ENCODE results near the gene FREM1. TPM values are rescaled to one million over a fixed set of nuclear protein-coding genes. Genes with fewer than 3 reads are reported as not detected.

FREM1 gene
- total and polyA plus RNA-seq, 10 of the 15 experiments (the other 5 are each of a cell fraction or from before 2014, with no cell fraction given) = 0.01 to 0.16 (median 0.08) TPM; not detected in 7

DNA sequence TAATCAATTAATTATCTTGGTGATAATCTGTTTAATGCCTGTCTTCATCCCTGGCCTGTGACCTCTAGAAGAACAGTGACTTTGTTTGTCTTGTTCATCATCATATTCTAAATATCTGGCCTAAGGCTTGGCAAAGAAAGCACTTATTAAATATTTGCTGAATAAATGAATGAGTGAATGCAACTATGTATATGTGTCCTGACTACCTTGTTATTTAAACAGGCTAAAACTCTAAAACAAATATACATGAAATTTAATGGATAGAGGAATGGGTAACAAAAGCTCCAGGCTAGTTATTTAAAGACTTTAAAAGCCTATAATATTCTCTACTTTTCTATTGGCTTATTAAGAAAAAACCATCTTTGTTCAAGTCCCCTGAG is 96.0 kb downstream of the FREM1 start:
- H3K4me1 ChIP-seq (ENCODE audit: control insufficient read depth, insufficient read depth, low read length) = no peaks in the 10 kb centered on the region
- H2AFZ ChIP-seq (ENCODE audit: control insufficient read depth, low read depth, low read length) = no peak overlapping the region
- ChIA-PET CTCF (no interaction called here), SMC1A (ENCODE audit: uncharacterized antibody, unreplicated experiment) (no interaction called here), RAD21 (ENCODE audit: unreplicated experiment) (no interaction called here), POLR2A (no interaction called here)
- no peaks in the 10 kb centered on the region for H3K79me2 ChIP-seq (ENCODE audit: control insufficient read depth, insufficient read depth, low read length)
- in situ Hi-C loops (cut with MboI) = no loop called here
- ATAC-seq (no peak), FAIRE-seq (no peak), DNase-seq (ENCODE audit: low read depth, low spot score) (no peak)
- no peak overlapping the region for H3K4me2 ChIP-seq (ENCODE audit: control insufficient read depth, insufficient read depth)
- no peaks in the 10 kb centered on the region for H4K20me1 ChIP-seq (ENCODE audit: control insufficient read depth, insufficient read depth)
- no peaks in the 10 kb centered on the region for H3K36me3 ChIP-seq (ENCODE audit: control insufficient read depth in 2 of 2, insufficient read depth in 2 of 2, low read length in 1 of 2)
- no peak overlapping the region for H3K27ac ChIP-seq (ENCODE audit: control insufficient read depth, insufficient read depth)
- H3K4me3 ChIP-seq = no peak overlapping the region
- no peaks in the 10 kb centered on the region; a peak in 1 of 4 replicates for H3K27me3 ChIP-seq (replicated peaks in 1 of 2; ENCODE audit: control insufficient read depth in 2 of 2, insufficient read depth in 2 of 2, low read length in 1 of 2)
- H3K9me3 ChIP-seq (replicated peaks; ENCODE audit: control insufficient read depth, insufficient read depth, low read length) = no peaks in the 10 kb centered on the region
- intact Hi-C loops (cut with micrococcal nuclease; ENCODE audit: unreplicated experiment) = no loop called here
- H3K9ac ChIP-seq (ENCODE audit: control insufficient read depth, insufficient read depth, low read length) = no peak overlapping the region
- BruUV-seq (replicated peaks) = no TSS peak
- TF ChIP-seq, protein P1, sequence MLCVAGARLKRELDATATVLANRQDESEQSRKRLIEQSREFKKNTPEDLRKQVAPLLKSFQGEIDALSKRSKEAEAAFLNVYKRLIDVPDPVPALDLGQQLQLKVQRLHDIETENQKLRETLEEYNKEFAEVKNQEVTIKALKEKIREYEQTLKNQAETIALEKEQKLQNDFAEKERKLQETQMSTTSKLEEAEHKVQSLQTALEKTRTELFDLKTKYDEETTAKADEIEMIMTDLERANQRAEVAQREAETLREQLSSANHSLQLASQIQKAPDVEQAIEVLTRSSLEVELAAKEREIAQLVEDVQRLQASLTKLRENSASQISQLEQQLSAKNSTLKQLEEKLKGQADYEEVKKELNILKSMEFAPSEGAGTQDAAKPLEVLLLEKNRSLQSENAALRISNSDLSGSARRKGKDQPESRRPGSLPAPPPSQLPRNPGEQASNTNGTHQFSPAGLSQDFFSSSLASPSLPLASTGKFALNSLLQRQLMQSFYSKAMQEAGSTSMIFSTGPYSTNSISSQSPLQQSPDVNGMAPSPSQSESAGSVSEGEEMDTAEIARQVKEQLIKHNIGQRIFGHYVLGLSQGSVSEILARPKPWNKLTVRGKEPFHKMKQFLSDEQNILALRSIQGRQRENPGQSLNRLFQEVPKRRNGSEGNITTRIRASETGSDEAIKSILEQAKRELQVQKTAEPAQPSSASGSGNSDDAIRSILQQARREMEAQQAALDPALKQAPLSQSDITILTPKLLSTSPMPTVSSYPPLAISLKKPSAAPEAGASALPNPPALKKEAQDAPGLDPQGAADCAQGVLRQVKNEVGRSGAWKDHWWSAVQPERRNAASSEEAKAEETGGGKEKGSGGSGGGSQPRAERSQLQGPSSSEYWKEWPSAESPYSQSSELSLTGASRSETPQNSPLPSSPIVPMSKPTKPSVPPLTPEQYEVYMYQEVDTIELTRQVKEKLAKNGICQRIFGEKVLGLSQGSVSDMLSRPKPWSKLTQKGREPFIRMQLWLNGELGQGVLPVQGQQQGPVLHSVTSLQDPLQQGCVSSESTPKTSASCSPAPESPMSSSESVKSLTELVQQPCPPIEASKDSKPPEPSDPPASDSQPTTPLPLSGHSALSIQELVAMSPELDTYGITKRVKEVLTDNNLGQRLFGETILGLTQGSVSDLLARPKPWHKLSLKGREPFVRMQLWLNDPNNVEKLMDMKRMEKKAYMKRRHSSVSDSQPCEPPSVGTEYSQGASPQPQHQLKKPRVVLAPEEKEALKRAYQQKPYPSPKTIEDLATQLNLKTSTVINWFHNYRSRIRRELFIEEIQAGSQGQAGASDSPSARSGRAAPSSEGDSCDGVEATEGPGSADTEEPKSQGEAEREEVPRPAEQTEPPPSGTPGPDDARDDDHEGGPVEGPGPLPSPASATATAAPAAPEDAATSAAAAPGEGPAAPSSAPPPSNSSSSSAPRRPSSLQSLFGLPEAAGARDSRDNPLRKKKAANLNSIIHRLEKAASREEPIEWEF (IDR thresholded peaks at IDR 0.05; ENCODE audit: insufficient replicate concordance, low read depth, low read length) = no peak
- TF ChIP-seq, protein P2, sequence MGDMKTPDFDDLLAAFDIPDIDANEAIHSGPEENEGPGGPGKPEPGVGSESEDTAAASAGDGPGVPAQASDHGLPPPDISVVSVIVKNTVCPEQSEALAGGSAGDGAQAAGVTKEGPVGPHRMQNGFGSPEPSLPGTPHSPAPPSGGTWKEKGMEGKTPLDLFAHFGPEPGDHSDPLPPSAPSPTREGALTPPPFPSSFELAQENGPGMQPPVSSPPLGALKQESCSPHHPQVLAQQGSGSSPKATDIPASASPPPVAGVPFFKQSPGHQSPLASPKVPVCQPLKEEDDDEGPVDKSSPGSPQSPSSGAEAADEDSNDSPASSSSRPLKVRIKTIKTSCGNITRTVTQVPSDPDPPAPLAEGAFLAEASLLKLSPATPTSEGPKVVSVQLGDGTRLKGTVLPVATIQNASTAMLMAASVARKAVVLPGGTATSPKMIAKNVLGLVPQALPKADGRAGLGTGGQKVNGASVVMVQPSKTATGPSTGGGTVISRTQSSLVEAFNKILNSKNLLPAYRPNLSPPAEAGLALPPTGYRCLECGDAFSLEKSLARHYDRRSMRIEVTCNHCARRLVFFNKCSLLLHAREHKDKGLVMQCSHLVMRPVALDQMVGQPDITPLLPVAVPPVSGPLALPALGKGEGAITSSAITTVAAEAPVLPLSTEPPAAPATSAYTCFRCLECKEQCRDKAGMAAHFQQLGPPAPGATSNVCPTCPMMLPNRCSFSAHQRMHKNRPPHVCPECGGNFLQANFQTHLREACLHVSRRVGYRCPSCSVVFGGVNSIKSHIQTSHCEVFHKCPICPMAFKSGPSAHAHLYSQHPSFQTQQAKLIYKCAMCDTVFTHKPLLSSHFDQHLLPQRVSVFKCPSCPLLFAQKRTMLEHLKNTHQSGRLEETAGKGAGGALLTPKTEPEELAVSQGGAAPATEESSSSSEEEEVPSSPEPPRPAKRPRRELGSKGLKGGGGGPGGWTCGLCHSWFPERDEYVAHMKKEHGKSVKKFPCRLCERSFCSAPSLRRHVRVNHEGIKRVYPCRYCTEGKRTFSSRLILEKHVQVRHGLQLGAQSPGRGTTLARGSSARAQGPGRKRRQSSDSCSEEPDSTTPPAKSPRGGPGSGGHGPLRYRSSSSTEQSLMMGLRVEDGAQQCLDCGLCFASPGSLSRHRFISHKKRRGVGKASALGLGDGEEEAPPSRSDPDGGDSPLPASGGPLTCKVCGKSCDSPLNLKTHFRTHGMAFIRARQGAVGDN (IDR thresholded peaks at IDR 0.05) = no peak
- TF ChIP-seq SPI1 (IDR thresholded peaks at IDR 0.05; ENCODE audit: borderline replicate concordance, insufficient read depth, low read depth, low read length) = no peak
- TF ChIP-seq FOS (IDR thresholded peaks at IDR 0.05; ENCODE audit: borderline replicate concordance, extremely low read depth, insufficient read length) = no peak
- no peak for TF ChIP-seq LARP7 (IDR thresholded peaks at IDR 0.05)
- TF ChIP-seq TBL1XR1 (IDR thresholded peaks at IDR 0.05; ENCODE audit: low read depth, low read length) = no peak
- no peak for TF ChIP-seq ZSCAN29 (IDR thresholded peaks at IDR 0.05)
- TF ChIP-seq, protein P3, sequence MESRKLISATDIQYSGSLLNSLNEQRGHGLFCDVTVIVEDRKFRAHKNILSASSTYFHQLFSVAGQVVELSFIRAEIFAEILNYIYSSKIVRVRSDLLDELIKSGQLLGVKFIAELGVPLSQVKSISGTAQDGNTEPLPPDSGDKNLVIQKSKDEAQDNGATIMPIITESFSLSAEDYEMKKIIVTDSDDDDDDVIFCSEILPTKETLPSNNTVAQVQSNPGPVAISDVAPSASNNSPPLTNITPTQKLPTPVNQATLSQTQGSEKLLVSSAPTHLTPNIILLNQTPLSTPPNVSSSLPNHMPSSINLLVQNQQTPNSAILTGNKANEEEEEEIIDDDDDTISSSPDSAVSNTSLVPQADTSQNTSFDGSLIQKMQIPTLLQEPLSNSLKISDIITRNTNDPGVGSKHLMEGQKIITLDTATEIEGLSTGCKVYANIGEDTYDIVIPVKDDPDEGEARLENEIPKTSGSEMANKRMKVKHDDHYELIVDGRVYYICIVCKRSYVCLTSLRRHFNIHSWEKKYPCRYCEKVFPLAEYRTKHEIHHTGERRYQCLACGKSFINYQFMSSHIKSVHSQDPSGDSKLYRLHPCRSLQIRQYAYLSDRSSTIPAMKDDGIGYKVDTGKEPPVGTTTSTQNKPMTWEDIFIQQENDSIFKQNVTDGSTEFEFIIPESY (IDR thresholded peaks at IDR 0.05) = no peak
- TF ChIP-seq ZBED1 (IDR thresholded peaks at IDR 0.05; ENCODE audit: borderline replicate concordance) = no peak
- no peak for TF ChIP-seq KDM1A (IDR thresholded peaks at IDR 0.05; ENCODE audit: borderline replicate concordance)
- TF ChIP-seq, protein P4, sequence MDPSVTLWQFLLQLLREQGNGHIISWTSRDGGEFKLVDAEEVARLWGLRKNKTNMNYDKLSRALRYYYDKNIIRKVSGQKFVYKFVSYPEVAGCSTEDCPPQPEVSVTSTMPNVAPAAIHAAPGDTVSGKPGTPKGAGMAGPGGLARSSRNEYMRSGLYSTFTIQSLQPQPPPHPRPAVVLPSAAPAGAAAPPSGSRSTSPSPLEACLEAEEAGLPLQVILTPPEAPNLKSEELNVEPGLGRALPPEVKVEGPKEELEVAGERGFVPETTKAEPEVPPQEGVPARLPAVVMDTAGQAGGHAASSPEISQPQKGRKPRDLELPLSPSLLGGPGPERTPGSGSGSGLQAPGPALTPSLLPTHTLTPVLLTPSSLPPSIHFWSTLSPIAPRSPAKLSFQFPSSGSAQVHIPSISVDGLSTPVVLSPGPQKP (IDR thresholded peaks at IDR 0.05; ENCODE audit: low read depth, low read length) = no peak
- TF ChIP-seq POLR2A (IDR thresholded peaks at IDR 0.05; ENCODE audit: low read depth, low read length) = no peak
- TF ChIP-seq TCF7 (IDR thresholded peaks at IDR 0.05; ENCODE audit: borderline replicate concordance) = no peak
- TF ChIP-seq CREM (IDR thresholded peaks at IDR 0.05; ENCODE audit: low read depth) = no peak
